HEK293T (cell line): ENCODE measurements around the gene PEX1.

Experiments used
- ELF4 ChIP-seq: fragments of 450-650 bp; IDR thresholded peaks from 2 replicates; pipeline ENCODE4 v1.6.1; 2017; ENCODE audit warnings: antibody characterized with exemption
- L3MBTL2 ChIP-seq: fragments of 450-650 bp; conservative IDR thresholded peaks from 2 replicates; pipeline ENCODE4 v1.6.1; 2016; ENCODE audit warnings: mild to moderate bottlenecking
- SP1 ChIP-seq: fragments of 450-650 bp; IDR thresholded peaks from 2 replicates; pipeline ENCODE4 v1.6.1; 2017
- SUZ12 ChIP-seq: fragments of 450-650 bp; IDR thresholded peaks from 2 replicates; pipeline ENCODE4 v1.6.1; 2016; ENCODE audit warnings: mild to moderate bottlenecking

- no peak for TF ChIP-seq L3MBTL2
- no peak for TF ChIP-seq SP1
- TF ChIP-seq ELF4: no peak
- no peak for TF ChIP-seq SUZ12
Measured at GRCh38 chr7:92451645-92452044, 76.7 kb downstream of the PEX1 start.
